GM19238 (cell line): ENCODE data around the gene EHHADH.
"Not testable (repeated sequence)": the region's sequence is repeated elsewhere in the genome, so short reads cannot be mapped to it uniquely, and the experiment has no call there.

ENCODE experiments used
- DNase-seq: peaks from one replicate; pipeline ENCODE4 v3.0.0; 2011; ENCODE audit warnings: low spot score; ENCODE audit not compliant: insufficient read length

The EHHADH gene

GRCh38 chr3:185253133-185253532, 716 bp downstream of the EHHADH start:
- DNase-seq, result not testable (repeated sequence)

DNA sequence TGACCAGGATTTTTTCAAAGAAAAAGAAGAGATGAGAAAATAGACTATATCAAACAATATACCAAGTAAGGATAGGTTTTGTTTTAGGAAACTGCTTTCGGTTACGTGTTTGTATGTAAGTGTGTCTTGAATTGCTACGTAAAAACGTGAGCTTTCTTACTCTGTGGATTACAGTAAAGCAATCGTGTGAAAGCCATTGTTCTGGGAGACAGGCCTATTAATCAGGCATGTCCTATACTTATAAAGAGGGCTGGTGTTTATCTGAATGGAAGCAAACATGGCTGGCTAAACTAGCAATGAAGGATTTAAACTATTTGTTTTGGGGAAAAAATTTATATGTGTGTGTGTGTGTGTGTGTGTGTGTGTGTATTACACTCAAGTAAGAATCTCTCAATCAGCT, 2.6 kb downstream of the EHHADH start:
- no peak for DNase-seq

- DNase-seq, result no peak
These were observed 3.2 kb downstream of the EHHADH start for GRCh38 chr3:185250653-185251052.

DNA sequence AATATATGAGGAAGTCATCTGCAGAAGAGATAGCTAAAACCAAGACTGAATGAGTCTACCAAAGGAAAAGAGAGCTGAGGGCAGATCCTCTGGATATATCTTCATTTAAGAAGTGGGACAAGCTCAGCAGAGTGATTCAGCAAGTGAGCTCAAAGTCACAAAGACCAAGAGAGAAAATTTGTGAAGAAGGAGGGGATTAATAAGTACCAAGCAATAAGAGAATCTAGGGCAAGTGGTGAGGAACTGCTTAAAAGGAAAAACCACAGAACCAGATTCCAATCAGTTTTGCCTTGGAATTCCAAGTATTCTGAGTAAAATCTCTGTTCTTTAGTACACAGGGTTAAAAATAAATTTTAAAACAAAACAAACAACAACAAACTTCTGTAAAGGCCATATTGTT, 3.6 kb downstream of the EHHADH start:
- DNase-seq, result no peak

GRCh38 chr3:185242642-185243041, 11.2 kb downstream of the EHHADH start:
- no peak for DNase-seq

GRCh38 chr3:185236969-185237368, 16.9 kb downstream of the EHHADH start:
- no peak for DNase-seq

DNA sequence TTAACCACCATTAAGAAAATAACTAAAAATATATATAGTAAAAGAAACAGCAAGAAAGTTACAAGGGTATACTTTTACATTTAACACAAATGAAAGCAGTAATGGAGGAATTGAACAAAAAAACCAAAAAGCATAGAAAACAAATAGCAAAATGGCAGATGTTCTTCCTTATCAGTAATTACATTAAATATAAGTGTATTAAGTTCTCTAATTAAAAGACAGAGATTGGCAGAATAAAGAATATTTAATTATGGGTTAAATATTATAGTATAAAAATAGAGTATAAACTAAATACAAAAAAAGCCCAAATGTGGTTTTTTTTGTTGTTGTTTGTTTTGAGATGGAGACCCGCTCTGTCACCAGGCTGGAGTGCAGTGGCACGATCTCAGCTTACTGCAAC, 20.5 kb downstream of the EHHADH start:
- DNase-seq, result no peak

DNA sequence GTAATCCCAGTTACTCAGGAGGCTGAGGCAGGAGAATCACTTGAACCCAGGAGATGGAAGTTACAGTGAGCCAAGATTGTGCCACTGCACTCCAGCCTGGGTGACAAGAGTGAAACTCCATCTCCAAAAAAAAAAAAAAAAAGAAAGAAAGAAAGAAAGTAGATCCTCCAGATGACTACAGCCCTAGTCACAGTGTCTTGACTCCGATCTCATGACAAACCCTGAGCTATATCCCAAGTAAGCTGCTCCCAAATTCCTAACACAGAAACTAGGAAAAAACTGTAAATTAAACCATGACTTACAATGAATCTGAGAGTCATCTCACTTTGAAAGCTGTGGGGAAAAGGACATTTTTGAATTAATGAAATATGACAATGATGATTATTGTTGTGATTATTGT, 27.3 kb downstream of the EHHADH start:
- not testable (repeated sequence) for DNase-seq

GRCh38 chr3:185225523-185225922, 28.3 kb downstream of the EHHADH start:
- DNase-seq, result no peak

GRCh38 chr3:185225080-185225479, 28.8 kb downstream of the EHHADH start:
- DNase-seq, result no peak

GRCh38 chr3:185221203-185221602, 32.6 kb downstream of the EHHADH start:
- DNase-seq, result no peak

GRCh38 chr3:185216607-185216958, 37.3 kb downstream of the EHHADH start:
- no peak for DNase-seq

DNA sequence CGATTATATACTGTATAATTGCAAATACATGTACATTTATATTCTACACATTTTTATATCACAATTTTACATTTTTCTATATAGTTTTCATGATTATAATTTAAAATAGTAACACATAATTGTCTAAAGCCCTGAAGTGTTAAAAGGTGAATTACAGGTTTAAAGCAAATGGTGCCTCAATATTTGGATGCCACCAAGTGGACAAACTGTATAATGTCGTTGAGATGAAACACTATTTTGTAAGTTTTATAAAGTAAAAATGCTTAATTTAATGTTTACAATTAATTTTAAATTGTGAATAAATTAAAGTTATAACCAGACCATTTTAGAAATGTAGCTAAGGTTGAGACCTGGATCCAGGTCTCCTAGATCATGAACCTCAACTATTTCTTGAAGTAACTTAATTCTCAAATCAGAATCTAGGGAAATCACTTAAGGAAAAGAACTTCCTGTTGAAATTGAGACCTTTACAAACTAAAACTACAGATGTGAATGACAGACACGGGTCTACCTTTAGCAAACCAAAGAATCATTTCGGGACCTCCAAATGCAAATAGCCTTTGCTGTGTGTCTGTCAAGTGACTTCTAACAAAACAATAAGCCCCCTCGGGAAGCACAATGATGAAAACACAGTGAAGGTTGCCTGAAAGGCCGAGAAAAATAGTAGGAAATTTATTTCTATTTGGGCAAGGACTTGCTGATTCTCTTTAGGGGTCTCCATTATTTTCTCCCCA, 37.8 kb downstream of the EHHADH start:
- no peak for DNase-seq

- DNase-seq, result no peak
These were observed 41.3 kb downstream of the EHHADH start for GRCh38 chr3:185212559-185212958.

DNA sequence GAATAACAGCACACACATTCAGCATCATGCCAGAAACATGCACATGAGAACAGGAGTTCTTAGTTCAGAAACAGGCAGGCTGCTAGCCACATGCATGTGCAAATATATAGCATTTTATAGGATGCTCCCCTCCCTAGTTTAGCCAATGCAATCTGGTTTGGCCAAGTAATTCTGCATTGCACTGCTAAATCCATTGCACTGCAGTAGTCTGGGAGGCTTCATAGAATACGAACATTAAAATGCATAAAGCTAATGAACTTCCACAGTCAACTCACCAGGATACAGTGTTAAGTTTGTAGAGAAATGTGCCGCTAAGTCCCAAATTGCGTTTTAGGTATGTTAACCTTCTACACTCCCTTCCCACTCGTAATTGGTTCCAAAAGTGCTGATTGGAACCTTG, 41.8 kb downstream of the EHHADH start:
- no peak for DNase-seq

DNA sequence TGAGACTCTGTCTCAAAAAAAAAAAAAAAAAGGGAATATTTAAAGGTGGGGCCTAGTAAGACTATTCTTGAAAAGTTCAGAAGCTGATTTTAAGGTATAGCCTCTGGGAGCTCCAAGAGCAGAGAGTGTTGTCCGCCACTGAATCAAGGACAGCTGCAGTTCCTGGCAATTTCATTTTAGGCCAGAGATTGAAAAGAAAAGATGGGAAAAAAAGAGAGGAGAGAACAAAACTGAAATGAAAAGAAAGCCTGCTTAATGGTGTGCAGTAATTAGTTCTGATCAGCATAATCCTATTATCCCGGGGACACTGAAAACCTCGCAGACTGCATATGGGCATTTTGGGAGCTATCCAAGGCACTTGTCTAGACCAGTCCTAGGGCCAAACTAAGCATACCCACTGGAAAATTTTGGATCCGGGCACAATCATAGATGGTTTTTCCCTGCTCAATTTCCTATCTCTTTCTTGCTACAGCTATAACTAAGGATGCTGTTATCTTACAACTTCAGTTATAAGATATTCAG, 43.2 kb downstream of the EHHADH start:
- no peak for DNase-seq

- DNase-seq, result no peak
These were observed 45.0 kb downstream of the EHHADH start for GRCh38 chr3:185208823-185209222.

- DNase-seq, result peak; percentile 9
These were observed 45.7 kb downstream of the EHHADH start for GRCh38 chr3:185207931-185208746.

GRCh38 chr3:185207481-185207880, 46.4 kb downstream of the EHHADH start:
- no peak for DNase-seq

GRCh38 chr3:185205865-185206264, 48.0 kb downstream of the EHHADH start:
- DNase-seq, result no peak

DNA sequence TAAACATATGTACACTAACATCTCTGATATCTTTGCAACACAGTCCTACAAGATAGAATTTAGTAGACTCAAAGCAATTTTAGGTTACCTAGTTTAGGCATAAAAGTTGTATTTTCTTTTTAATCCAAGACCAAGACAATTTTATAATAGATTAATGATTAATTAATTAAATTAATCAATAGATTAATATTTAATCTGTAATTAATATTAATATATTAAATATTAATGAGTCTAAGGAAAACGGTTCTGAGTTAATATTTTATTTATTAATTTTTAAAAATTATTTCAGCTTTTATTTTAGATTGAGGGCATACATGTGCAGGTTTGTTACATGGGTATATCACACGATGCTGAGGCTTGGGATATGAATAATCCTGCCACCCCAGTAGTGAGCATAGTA, 49.0 kb downstream of the EHHADH start:
- no peak for DNase-seq

DNA sequence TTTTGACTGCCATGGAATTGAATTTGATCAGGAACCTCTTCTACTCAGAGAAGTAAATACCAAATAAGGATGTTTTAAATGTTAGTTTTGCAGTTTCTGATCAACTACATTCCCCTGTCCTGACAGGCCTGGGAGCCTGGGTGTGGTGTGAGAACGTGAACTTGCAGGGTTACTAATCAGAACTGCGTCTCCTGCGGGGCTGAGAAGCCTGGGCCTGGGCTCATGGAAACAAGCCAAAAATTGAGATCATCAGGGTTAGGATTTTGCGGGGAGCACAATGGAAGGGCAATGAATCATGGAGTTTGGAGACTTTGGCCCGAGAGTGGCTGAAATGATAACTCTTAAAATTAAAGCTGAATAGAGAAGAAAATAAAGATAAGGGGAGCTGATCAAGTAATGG, 53.2 kb downstream of the EHHADH start:
- DNase-seq, result no peak

DNA sequence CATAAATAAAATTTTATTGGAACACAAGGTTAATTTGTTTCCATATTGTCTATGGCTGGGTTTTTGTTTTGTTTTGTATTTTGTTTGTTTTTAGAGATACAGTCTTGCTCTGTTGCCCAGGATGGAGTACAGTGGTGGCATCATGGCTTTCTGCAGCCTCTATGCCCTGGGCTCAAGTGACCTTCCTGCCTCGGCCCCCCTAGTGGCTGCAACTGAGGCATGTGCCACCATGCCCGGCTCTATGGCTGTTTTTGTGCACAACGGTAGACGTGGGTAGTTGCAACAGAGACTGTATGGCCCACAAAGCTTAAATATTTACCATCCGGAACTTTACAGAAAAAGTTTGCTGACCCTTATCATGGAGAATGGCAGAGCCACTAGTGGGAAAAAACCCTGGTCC, 54.2 kb downstream of the EHHADH start:
- DNase-seq, result no peak
